H1 (cell line): ENCODE results near the gene IL1RAPL1.

Experiments
- CTBP2 ChIP-seq: IDR thresholded peaks from 2 replicates; pipeline ENCODE4 v1.7.0; 2011; ENCODE audit warnings: borderline replicate concordance, mild to moderate bottlenecking, moderate library complexity, mixed read lengths, low read length; ENCODE audit not compliant: insufficient read depth, insufficient read length
- ZNF274 ChIP-seq: IDR thresholded peaks from 2 replicates; pipeline ENCODE4 v1.7.0; 2012; ENCODE audit warnings: low read length, borderline replicate concordance; ENCODE audit errors: extremely low read depth

DNA sequence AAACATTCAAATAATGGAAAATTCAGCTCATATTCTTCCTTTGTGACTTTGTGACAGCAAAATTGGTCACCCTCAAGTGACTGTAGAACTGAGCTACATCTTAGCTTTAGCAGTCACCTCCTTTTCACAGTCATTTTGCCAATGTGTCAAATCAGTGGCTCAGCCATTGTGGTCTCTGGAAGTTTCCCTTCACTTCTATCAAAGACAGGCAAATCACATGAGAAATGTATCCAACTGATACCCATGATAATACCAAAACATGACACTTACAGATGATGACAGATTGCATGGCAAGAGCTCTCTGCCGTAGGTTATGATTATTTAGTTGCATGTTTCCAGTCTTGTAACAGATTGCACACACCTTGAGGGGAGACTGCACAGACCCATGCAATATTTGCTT, 1078.3 kb downstream of the IL1RAPL1 start:
- TF ChIP-seq CTBP2 (no peak), ZNF274 (no peak)
